Measurements from ENCODE around the gene ALDH1L2.
"Not testable (repeated sequence)": the region's sequence is repeated elsewhere in the genome, so short reads cannot be mapped to it uniquely, and the experiment has no call there.

The ALDH1L2 gene

GRCh38 chr12:105030820-105031807 is 53.1 kb downstream of the ALDH1L2 start:
- no peak for DNase-seq

DNA sequence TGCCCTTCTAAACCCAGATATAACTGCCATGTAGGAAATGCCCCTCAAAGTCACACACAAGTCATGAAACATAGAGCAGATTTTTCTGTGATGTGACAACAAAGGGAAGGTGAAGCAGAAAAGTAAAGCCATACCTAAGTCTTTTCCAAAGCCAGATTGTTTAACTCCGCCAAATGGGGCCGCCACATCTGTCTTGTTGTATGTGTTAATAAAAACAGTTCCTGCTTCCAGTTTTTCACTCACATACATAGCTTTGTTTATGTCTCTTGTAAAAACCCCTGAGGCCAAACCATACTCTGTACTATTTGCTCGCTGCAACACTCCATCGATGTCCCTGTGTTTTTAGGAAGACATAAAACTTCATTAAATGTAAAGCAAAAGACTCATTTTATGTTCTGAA is 57.8 kb downstream of the ALDH1L2 start:
- DNase-seq: no peak

DNA sequence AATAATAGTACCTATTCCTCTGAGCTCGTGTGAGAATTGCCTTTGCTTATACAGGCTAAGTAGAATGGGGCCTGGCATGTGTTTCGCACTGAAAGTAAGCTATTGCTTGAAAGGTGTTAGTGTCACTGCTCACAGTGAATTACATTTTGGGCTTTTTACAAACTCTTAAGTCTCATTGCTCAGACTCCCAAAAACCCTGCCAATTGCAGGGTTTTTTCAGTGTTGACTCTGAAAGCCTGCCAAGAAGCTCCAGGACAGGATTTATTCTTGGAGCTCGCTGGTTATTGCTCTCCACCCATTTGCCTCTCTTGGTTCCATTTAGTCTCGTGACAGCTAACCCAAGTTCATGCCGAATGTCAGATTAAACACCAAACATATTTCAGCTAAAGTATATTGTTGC is 58.4 kb downstream of the ALDH1L2 start:
- DNase-seq: no peak

DNA sequence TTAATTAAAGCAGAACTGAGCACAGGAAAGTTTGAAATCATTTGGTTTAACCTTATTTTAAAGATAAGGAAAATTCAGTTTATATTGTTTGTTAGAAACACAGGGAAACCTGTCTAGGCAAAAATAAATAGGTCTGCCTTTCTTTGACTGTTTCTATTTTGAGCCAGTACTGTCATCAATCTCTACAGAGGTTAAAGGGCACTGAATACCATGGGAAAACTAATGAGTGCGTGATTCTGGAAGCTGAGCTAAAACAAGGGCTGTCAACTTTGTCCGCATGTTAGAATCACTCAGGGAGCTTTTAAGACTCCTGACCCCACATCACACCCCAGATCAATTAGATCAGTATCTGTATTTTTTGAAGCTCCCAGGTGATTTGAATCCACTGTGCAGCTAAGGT is 59.3 kb downstream of the ALDH1L2 start:
- DNase-seq: no peak

DNA sequence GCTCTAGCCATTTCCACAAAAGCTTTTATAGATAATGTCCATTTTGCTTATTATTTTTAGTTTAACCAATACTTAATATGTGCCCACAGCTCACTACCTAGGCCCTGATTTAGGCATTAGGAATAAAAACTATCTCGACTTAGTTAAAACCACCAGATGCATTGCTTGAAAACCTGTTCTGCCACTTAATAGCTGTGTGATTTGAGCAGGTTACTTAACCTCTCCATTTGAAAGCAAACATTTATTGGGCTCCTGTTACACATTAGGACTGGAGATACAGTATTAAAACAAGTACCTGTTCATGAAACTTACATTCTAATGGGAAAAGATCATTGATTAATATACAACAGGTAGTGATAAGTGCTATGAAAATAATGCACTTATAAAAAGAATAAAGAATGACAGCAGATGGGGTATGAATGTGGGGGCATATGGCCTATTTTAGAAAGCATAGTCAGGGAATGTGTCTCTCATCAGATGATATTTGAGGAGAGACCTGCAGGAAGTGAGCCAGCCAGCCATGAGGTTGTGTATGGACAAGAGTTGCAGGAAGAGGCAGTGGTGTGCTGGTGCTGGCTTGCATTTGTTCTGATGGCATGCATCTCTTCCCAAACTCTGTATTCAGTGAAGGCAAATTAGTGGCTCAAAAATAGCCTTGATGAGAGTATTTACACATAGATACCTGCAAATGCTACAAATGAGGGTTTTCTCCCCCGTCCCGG is 63.9 kb downstream of the ALDH1L2 start:
- no peak for DNase-seq

GRCh38 chr12:105018776-105019175 is 65.5 kb downstream of the ALDH1L2 start:
- DNase-seq: no peak

DNA sequence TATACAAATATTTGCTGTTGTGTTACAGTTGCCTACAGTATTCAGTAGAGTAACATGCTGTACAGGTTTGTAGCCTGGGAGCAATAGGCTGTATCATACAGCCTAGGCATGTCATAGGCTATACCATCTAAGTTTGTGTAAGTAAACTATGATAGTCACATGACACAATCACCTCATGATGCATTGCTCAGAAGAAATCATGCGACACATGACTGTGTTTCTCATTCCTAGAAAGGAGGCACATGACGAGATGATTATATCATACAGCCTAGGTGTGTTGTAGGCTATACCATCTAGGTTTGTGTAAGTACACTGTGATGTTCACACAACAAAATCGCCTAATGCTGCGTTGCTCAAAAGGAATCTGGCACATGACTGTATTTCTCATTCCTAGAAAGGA is 66.2 kb downstream of the ALDH1L2 start:
- DNase-seq: no peak

DNA sequence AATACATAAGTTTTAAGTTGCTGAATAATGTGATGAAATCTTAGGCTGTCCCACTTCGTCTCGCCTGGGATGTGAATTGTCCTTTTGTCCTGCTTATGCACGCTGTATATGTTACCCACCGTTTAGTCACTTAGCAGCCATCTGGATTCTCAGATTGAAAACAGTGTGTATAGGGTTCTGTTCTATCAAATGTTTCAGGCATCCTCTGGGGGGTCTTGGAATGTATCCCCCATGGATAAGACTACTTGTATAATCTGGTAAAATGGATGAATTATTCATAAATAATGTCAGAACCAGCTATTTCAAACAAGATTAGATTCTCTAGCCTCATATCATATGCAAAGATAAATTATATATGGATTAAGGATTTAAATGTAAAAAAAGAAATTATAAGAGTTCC is 68.7 kb downstream of the ALDH1L2 start:
- no peak for DNase-seq

GRCh38 chr12:105014603-105015002 is 69.7 kb downstream of the ALDH1L2 start:
- no peak for DNase-seq

DNA sequence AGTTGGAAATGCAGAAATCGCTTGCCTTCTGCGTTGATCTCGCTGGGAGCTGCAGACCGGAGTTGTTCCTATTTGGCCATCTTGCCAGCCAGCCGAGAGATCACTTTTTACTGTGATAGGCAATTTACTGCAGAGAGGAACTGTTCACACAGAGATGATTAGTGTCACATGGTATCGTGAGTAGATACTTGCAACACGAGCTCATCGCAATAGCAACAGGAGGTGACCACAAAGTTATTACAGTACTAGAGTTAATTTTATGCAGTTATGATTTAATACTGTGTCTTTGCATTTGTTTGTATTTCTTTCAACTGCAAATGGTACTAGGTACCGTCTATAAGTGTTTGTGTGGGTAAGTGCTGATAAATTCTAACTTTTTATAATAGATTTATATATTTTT is 70.4 kb downstream of the ALDH1L2 start:
- peak in 1 of 2 experiments; percentile 13 for DNase-seq

DNA sequence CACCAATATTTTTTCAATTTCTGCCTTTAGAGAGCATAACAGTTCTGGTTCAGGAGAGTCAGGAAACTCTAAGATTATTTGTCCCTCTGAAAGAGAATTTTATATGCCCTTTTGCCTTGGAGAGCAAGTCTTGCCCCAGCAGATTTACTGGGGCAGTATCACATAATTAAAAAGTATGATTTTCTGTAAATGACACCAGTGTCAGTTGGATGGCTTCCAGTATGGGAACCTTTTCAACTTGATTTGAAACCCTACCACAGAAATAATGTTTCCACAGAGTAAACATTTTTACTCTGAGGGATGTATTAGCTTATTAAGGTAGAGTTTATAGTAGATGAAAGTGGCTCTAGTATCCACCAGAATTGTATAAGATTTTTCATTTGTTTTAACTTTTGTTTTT is 82.8 kb downstream of the ALDH1L2 start:
- DNase-seq: no peak

DNA sequence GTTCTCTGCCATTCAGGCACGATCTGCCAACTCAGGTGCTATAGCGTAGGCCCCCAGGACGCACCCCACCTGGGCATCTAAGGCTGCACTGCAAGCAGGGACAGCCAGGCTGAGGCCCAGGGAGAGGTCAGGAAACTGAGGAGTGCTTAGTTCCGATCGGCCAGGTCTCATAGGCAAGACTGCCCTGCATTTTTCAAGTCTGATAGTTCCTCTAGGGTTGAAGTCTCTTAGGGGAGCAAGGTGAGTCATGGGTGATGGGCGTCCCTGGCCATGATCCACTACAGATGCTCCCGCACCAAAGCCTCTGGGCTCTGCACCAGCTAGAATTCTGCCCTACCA is 84.9 kb downstream of the ALDH1L2 start:
- no peak for DNase-seq

DNA sequence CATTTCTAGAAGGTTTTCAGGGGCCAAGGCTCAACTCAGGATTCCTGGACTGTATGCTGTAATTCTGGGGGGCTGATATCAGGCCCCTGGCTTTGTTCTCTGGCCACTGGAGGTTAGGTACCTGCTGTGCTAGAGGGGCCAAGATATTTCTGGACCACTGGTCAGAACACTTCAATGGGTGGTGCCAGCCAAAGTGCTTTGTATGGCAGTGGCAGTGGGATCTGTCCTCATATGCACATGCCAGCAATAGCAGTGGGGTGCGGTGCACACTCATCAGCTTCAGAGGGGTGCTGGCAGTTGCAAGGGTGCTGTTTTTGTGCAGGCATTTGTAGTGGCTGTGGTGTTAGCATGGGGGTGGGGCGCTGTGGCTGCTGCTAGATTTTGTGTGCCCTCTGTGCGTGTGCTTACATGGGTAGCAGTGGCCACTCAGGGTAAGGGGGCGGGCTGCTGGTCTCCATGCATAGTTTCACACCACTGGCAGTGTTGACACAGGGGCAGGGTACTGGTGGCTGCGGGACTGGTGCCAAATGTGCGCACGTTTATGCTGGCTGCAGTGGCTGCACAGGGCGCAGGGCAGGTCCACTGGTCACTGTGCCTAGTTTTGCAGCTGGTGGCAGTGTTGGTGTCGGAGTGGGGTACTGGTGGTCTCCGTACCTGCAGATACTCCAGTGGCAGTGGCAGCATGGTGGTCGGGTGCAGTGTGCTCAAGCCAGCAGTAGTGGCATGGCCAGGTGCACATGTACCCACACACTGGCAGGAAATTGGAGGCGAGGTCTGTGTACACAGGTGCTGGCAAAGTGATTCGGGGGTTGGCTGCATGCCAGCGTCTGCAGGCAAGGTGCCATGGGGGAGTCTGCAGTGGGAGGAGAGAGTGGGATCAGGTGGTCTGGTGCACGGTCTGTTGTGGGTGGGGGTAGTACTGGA is 85.6 kb downstream of the ALDH1L2 start:
- no peak for DNase-seq

DNA sequence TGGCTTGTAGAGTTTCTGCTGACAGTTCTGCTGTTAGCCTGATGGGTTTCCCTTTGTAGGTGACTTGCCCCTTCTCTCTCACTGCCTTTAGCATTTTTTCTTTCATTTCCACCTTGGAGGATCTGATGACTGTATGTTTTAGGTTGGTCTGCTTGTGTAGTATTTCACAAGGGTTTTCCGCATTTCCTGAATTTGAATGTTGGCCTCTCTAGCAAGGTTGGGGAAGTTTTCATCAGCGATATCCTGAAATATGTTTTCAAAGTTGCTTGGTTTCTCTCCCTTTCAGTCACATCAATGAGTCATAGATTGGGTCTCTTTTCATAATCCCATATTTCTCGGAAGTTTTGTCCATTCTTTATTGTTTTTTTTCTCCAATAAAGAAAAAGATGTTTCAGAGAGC is 86.7 kb downstream of the ALDH1L2 start:
- no peak for DNase-seq

GRCh38 chr12:104994336-104994735 is 89.9 kb downstream of the ALDH1L2 start:
- DNase-seq: no peak

DNA sequence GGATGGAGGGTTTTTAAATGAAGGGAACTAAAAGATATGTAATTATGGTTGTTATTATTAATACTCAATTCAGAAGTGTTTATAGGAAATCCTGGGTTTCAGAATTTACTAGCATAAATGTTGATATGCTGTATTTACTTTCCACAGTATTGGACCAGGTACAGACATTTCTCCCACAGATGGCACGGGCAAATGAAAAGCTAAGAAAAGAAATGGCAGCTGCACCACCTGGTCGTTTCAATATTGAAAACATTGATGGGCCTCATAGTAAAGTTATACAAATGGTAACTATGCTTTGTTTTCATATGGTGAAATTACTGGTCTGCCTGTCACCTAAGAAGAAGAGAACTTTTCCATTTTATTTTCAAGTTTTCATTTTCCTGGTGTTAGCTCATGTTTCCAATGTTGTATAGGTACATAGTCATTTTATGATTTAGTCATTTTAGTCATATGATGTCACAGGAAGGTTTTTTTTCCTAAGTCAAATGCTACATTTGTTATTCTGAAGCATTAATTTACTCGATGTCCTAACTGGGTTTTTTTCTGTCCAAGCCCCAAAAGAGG is 92.6 kb downstream of the ALDH1L2 start:
- no peak for DNase-seq

- no peak for DNase-seq
Measured at GRCh38 chr12:104990950-104991349, 93.3 kb downstream of the ALDH1L2 start.

DNA sequence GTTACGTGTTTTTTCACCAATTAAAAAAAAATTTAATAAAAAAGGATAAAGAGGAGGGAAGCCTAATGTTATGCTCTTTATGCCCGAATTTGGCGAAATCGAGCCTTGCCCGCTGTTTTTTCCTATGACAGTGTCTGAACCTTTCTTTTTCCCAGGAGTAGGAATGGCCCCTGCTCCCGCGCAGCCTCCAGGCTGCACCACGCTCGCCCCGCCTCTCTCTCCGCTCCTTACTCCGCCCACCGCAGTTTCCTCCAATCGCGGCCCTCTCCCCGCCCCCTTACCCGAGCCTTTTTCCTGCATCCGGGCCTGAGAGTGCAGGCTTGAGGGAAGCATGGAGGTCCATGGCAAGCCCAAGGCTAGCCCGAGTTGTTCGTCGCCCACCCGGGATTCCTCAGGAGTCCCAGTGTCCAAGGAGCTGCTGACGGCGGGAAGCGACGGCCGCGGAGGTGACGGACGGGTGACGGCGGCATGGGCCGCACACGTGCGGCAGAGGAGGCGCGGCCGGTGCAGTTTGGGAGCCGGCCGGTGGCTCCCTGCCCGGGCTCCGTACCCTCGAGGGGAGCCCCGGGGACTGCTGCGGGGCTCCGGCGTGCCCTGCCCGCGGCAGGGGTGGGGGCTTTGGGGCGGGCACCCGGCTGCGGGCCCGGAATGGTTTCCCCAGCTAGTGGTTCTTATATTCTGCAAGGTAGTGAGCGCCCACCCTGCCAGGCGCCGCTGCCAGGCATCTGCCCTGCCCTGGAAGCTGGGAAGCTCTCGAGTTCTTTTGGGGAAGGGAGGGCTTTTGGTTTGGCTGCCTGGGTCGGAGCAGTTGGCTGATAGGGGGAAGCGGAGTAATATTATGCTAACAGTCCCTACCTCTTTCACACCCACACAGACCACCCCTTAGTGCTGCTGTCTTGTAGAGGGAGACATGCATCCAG is 98.0 kb downstream of the ALDH1L2 start, which contains the start of gene NOPCHAP1:
NOPCHAP1 (plus strand) TSS at position 295 of the 920 bp plus-strand sequence; CDS start at position 332, 37 bp downstream.
- peak; percentile 52 to 83 for DNase-seq

- no peak for DNase-seq
Measured at GRCh38 chr12:104985206-104985605, 99.1 kb downstream of the ALDH1L2 start.

GRCh38 chr12:104977688-104978087 is 106.6 kb downstream of the ALDH1L2 start:
- DNase-seq: not testable (repeated sequence)

DNA sequence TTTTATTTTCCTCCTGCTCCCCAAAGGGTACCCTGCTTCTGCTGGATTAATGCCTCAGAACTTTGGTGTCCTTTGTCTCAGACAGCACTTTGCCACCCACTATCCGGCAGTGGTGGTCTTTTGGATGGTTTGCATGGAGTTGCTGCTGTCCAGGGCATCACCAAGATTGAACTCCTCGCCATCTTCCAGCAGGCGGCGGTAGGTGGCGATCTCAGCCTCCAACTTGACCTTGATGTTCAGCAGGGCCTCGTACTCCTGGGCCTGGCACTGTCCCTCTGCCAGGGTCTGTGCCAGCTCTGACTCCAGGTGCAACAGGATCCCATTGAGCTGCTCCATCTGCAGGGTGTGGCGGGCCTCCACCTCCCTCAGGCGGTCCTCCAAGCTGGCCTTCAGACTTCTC is 107.6 kb downstream of the ALDH1L2 start:
- no peak for DNase-seq

All from SW 1271 (cell line).